Measurements from ENCODE around the gene FKBP3. TPM values are rescaled to one million over a fixed set of nuclear protein-coding genes. Genes with fewer than 3 reads are reported as not detected.

The FKBP3 gene
- total RNA-seq, 1 experiment from 2014 or later, result 157 TPM

GRCh38 chr14:45068396-45068795, 65.9 kb downstream of the FKBP3 start:
- no CpG with 5 or more reads among the region's 3 CpGs for WGBS (ENCODE audit: extremely low coverage, insufficient read length, low lambda C conversion rate)
- no peak for TF ChIP-seq CTCF (conservative IDR thresholded peaks at IDR 0.05)
- H3K9me3 Mint-ChIP-seq, result no peaks in the 10 kb centered on the region
- H3K56ac ChIP-seq (ENCODE audit: insufficient read length, low read depth, low read length), result no peak overlapping the region
- H3K79me1 ChIP-seq (ENCODE audit: insufficient read depth, low read depth, low read length, poor library complexity, severe bottlenecking), result no peaks in the 10 kb centered on the region
- H3K23me2 ChIP-seq (ENCODE audit: insufficient read length, low read depth, low read length, poor library complexity, severe bottlenecking), result no peaks in the 10 kb centered on the region
- H2BK20ac ChIP-seq (ENCODE audit: low read depth, low read length, poor library complexity, severe bottlenecking), result no peak overlapping the region
- no peaks in the 10 kb centered on the region for H3K27me3 Mint-ChIP-seq (ENCODE audit: low read depth)
- no peak overlapping the region for H3K27ac ChIP-seq (ENCODE audit: insufficient read length, low read depth, low read length)
- H4K91ac ChIP-seq (ENCODE audit: insufficient read length, low read depth, low read length), result no peak overlapping the region
- no peak overlapping the region for H3K9ac ChIP-seq (ENCODE audit: extremely low read depth, insufficient read length, low read length)
- no peak overlapping the region for H3K27ac Mint-ChIP-seq
- no peak overlapping the region for H3K4ac ChIP-seq (ENCODE audit: low read depth, low read length)
- H3K79me2 ChIP-seq (ENCODE audit: insufficient read depth, low read length), result no peaks in the 10 kb centered on the region
- H2AK5ac ChIP-seq (ENCODE audit: insufficient read length, low read length), result no peak overlapping the region
- no peak overlapping the region for H3T11ph ChIP-seq (ENCODE audit: low read length)
- no peak overlapping the region for H3K18ac ChIP-seq (ENCODE audit: insufficient read length, low read depth, low read length)
- no peak for DNase-seq
- no peaks in the 10 kb centered on the region for H4K20me1 ChIP-seq (ENCODE audit: control insufficient read depth, insufficient read depth, insufficient read length)
- no peaks in the 10 kb centered on the region for H3K4me1 ChIP-seq (ENCODE audit: insufficient read depth, low read length)
- no peak overlapping the region for H3K23ac ChIP-seq (ENCODE audit: insufficient read length, low read depth, low read length)
- H2BK12ac ChIP-seq (ENCODE audit: insufficient read length, low read depth, low read length), result no peak overlapping the region
- H3K27me3 ChIP-seq (ENCODE audit: insufficient read depth, low read length), result no peaks in the 10 kb centered on the region
- H4K5ac ChIP-seq (ENCODE audit: insufficient read length, low read depth, low read length), result no peak overlapping the region
- H2BK15ac ChIP-seq (ENCODE audit: low read depth, low read length), result no peak overlapping the region
- H3K9me3 ChIP-seq (ENCODE audit: control insufficient read depth, low read depth, low read length), result no peaks in the 10 kb centered on the region
- H4K8ac ChIP-seq (replicated peaks; ENCODE audit: insufficient read length, low read depth, low read length), result no peak overlapping the region
- peaks cover 2 to 9% (median 5%) of the 10 kb centered on the region in 3 experiments; a peak in 5 of 7 replicates for H3K36me3 Mint-ChIP-seq (ENCODE audit: insufficient read depth in 1 of 3, low read depth in 3 of 3)
- H2AFZ ChIP-seq (ENCODE audit: low read length), result no peak overlapping the region
- no peak overlapping the region for H3K14ac ChIP-seq (ENCODE audit: insufficient read depth, low read length)
- no peaks in the 10 kb centered on the region for H3K4me1 Mint-ChIP-seq
- H2BK5ac ChIP-seq (ENCODE audit: insufficient read length, low read length), result no peak overlapping the region
- no peak overlapping the region for H2BK120ac ChIP-seq (ENCODE audit: low read depth, low read length, poor library complexity, severe bottlenecking)
- no peak overlapping the region for H3K4me2 ChIP-seq (ENCODE audit: insufficient read depth, insufficient read length, low read length)
- H3K4me3 Mint-ChIP-seq, result no peak overlapping the region

Measured in H9 (cell line).